CD4-positive, alpha-beta T cell treated with Interleukin-4 for 4 hours (primary cell): ENCODE data around the gene ZC3H14.

ENCODE experiments used
- DNase-seq: peaks from one replicate; pipeline ENCODE4 v3.0.0-alpha.2; 2020

ZC3H14 gene

GRCh38 chr14:88611878-88612277 is 49.0 kb downstream of the ZC3H14 start:
- no peak for DNase-seq

- no peak for DNase-seq
Observed at GRCh38 chr14:88612981-88613380, 50.1 kb downstream of the ZC3H14 start.

GRCh38 chr14:88613552-88614010 is 50.7 kb downstream of the ZC3H14 start:
- DNase-seq, result no peak

- no peak for DNase-seq
Observed at GRCh38 chr14:88614218-88614907, 51.5 kb downstream of the ZC3H14 start.

- no peak for DNase-seq
Observed at GRCh38 chr14:88616697-88617096, 53.9 kb downstream of the ZC3H14 start.

GRCh38 chr14:88617479-88617878 is 54.6 kb downstream of the ZC3H14 start:
- DNase-seq, result no peak

- DNase-seq, result no peak
Observed at GRCh38 chr14:88618476-88618875, 55.6 kb downstream of the ZC3H14 start.

- no peak for DNase-seq
Observed at GRCh38 chr14:88621100-88621499, 58.3 kb downstream of the ZC3H14 start.

GRCh38 chr14:88625671-88626070 is 62.8 kb downstream of the ZC3H14 start:
- DNase-seq, result no peak

- no peak for DNase-seq
Observed at GRCh38 chr14:88628033-88628432, 65.2 kb downstream of the ZC3H14 start.

- DNase-seq, result no peak
Observed at GRCh38 chr14:88628462-88628861, 65.6 kb downstream of the ZC3H14 start.

GRCh38 chr14:88630565-88630964 is 67.7 kb downstream of the ZC3H14 start:
- DNase-seq, result no peak

GRCh38 chr14:88631091-88631490 is 68.3 kb downstream of the ZC3H14 start:
- no peak for DNase-seq

- DNase-seq, result no peak
Observed at GRCh38 chr14:88632512-88632911, 69.7 kb downstream of the ZC3H14 start.

GRCh38 chr14:88639221-88639620 is 76.4 kb downstream of the ZC3H14 start:
- DNase-seq, result no peak

- DNase-seq, result no peak
Observed at GRCh38 chr14:88660056-88660455, 97.2 kb downstream of the ZC3H14 start.

- DNase-seq, result peak; percentile 70
Observed at GRCh38 chr14:88667555-88668273, 104.9 kb downstream of the ZC3H14 start.

GRCh38 chr14:88668448-88669116 is 105.7 kb downstream of the ZC3H14 start:
- DNase-seq, result no peak

GRCh38 chr14:88669346-88669745 is 106.5 kb downstream of the ZC3H14 start:
- DNase-seq, result no peak
